GM23338 (cell line): ENCODE measurements around the gene LSM12. TPM values are rescaled to one million over a fixed set of nuclear protein-coding genes. Genes with fewer than 3 reads are reported as not detected.

Experiments
- ATAC-seq: fragments of 200-7000 bp; cut with Tn5 transposase; 3 replicates; pipeline ENCODE4 v1.9.1; 2020
- DNase-seq: peaks from one replicate; pipeline ENCODE4 v3.0.0-alpha.2; 2015; ENCODE audit warnings: low spot score
- H2AFZ ChIP-seq: fragments of 200-600 bp; sonication (generic); 2 replicates; pipeline ENCODE4 v1.8.0; 2016; ENCODE audit warnings: antibody characterized with exemption, mild to moderate bottlenecking, moderate library complexity
- H3F3A ChIP-seq: fragments of 200-600 bp; sonication (generic); replicated peaks from 2 replicates; pipeline ENCODE4 v1.8.0; 2017; ENCODE audit warnings: antibody characterized with exemption, mixed run types, low read depth
- H3K27ac ChIP-seq: fragments of 200-600 bp; sonication (generic); 2 replicates; pipeline ENCODE4 v1.6.1; 2016; ENCODE audit warnings: low read depth
- H3K27me3 ChIP-seq: fragments of 200-600 bp; sonication (generic); 2 replicates; pipeline ENCODE4 v1.8.0; 2016; ENCODE audit warnings: mild to moderate bottlenecking, mixed run types, moderate library complexity; ENCODE audit not compliant: insufficient read depth
- H3K36me3 ChIP-seq: fragments of 200-600 bp; sonication (generic); 2 replicates; pipeline ENCODE4 v1.8.0; 2016; ENCODE audit warnings: mild to moderate bottlenecking; ENCODE audit not compliant: insufficient read depth
- H3K4me1 ChIP-seq: fragments of 200-600 bp; sonication (generic); 2 replicates; pipeline ENCODE4 v1.8.0; 2016; ENCODE audit warnings: mild to moderate bottlenecking, moderate library complexity; ENCODE audit not compliant: insufficient read depth
- H3K4me2 ChIP-seq: fragments of 200-600 bp; sonication (generic); 2 replicates; pipeline ENCODE4 v1.7.1; 2017; ENCODE audit warnings: mixed run types
- H3K4me3 ChIP-seq: fragments of 200-600 bp; sonication (generic); 2 replicates; pipeline ENCODE4 v1.6.1; 2016; ENCODE audit warnings: mixed run types
- H3K79me2 ChIP-seq: fragments of 200-600 bp; sonication (generic); replicated peaks from 2 replicates; pipeline ENCODE4 v1.8.0; 2017; ENCODE audit warnings: mild to moderate bottlenecking; ENCODE audit not compliant: insufficient read depth
- H3K9me2 ChIP-seq: fragments of 200-600 bp; sonication (generic); 2 replicates; pipeline ENCODE4 v1.8.0; 2017; ENCODE audit not compliant: insufficient read depth
- H4K20me1 ChIP-seq: fragments of 200-600 bp; sonication (generic); replicated peaks from 2 replicates; pipeline ENCODE4 v1.8.0; 2017; ENCODE audit warnings: mild to moderate bottlenecking; ENCODE audit not compliant: insufficient read depth
- H3K27ac Mint-ChIP-seq: 2 replicates; pipeline ENCODE4 v1.8.0; 2020; ENCODE audit warnings: inconsistent platforms, mild to moderate bottlenecking, moderate library complexity, mixed read lengths
- H3K27me3 Mint-ChIP-seq: 3 replicates; pipeline ENCODE4 v1.8.0; 2022; ENCODE audit warnings: low read depth, mild to moderate bottlenecking, moderate library complexity, mixed read lengths, inconsistent platforms; ENCODE audit not compliant: insufficient read depth, poor library complexity
- H3K36me3 Mint-ChIP-seq: 3 replicates; pipeline ENCODE4 v1.8.0; 2021; ENCODE audit warnings: low read depth, mild to moderate bottlenecking, inconsistent platforms, moderate library complexity, mixed read lengths
- H3K4me1 Mint-ChIP-seq: 3 replicates; pipeline ENCODE4 v1.8.0; 2020; ENCODE audit warnings: mild to moderate bottlenecking, inconsistent platforms, mixed read lengths
- H3K4me3 Mint-ChIP-seq: 3 replicates; pipeline ENCODE4 v1.8.0; 2021; ENCODE audit warnings: moderate library complexity, mild to moderate bottlenecking, inconsistent platforms, mixed read lengths
- H3K9me3 Mint-ChIP-seq: 3 replicates; pipeline ENCODE4 v1.8.0; 2020; ENCODE audit warnings: moderate library complexity, mild to moderate bottlenecking, inconsistent platforms, mixed read lengths
- CREB1 ChIP-seq: fragments of 250-450 bp; sonication (Bioruptor Pico); IDR thresholded peaks from 2 replicates; pipeline ENCODE4 v1.5.0; 2020; ENCODE audit warnings: low read depth, mild to moderate bottlenecking, moderate library complexity
- ETS1 ChIP-seq: IDR thresholded peaks from 2 replicates; pipeline ENCODE4 v1.6.1; 2016; ENCODE audit warnings: antibody characterized with exemption
- EZH2 ChIP-seq: fragments of 200-600 bp; sonication (generic); IDR thresholded peaks from one replicate; pipeline ENCODE4 v1.8.0; 2017; ENCODE audit warnings: antibody characterized with exemption, mild to moderate bottlenecking, low read depth; ENCODE audit not compliant: unreplicated experiment
- EZH2phosphoT487 ChIP-seq: fragments of 200-600 bp; sonication (generic); IDR thresholded peaks from one replicate; pipeline ENCODE4 v1.8.1; 2018; ENCODE audit warnings: antibody characterized with exemption; ENCODE audit not compliant: unreplicated experiment
- JUNB ChIP-seq: IDR thresholded peaks from one replicate; pipeline ENCODE4 v1.6.1; 2016; ENCODE audit warnings: antibody characterized with exemption; ENCODE audit not compliant: unreplicated experiment
- POLR2AphosphoS5 ChIP-seq: IDR thresholded peaks from 2 replicates; pipeline ENCODE4 v1.6.1; 2016; ENCODE audit warnings: antibody characterized with exemption, low read depth
- REST ChIP-seq: IDR thresholded peaks from one replicate; pipeline ENCODE4 v1.6.1; 2018; ENCODE audit warnings: antibody characterized with exemption; ENCODE audit not compliant: unreplicated experiment
- STAT1 ChIP-seq: IDR thresholded peaks from one replicate; pipeline ENCODE4 v1.6.1; 2016; ENCODE audit warnings: antibody characterized with exemption; ENCODE audit not compliant: unreplicated experiment
- ZNF331 ChIP-seq: fragments of 250-450 bp; sonication (Bioruptor Pico); IDR thresholded peaks from 2 replicates; pipeline ENCODE4 v1.5.0; 2020; ENCODE audit warnings: low read depth, mild to moderate bottlenecking, moderate library complexity
- ZNF462 ChIP-seq: fragments of 250-450 bp; sonication (Bioruptor Pico); IDR thresholded peaks from 2 replicates; pipeline ENCODE4 v1.5.0; 2020; ENCODE audit warnings: mild to moderate bottlenecking, moderate library complexity
- polyA plus RNA-seq: library from polyadenylated mRNA; unstranded; fragments of >200 nt; fragmentation: Nextera tagmentation; extraction: Ambion mirVana; gene quantifications from 2 replicates; pipeline ENCODE4 v1.2.1, GENCODE V29; 2016
- total RNA-seq: library from RNA; depleted of rRNA; stranded (reverse); fragments of >200 nt; shearing (Covaris generic); gene quantifications from 2 replicates; pipeline ENCODE4 v1.2.3, GENCODE V29; 2014

The LSM12 gene
- total and polyA plus RNA-seq, 2 experiments from 2014 or later, result 72.7 to 241 TPM

GRCh38 chr17:44092051-44092450 lies 25.6 kb upstream of the LSM12 start (continued):
- no peak for TF ChIP-seq REST
- TF ChIP-seq JUNB, result no peak
- TF ChIP-seq POLR2AphosphoS5, result no peak
- TF ChIP-seq ETS1, result no peak
- TF ChIP-seq ZNF331, result no peak

GRCh38 chr17:44091200-44091997 lies 24.9 kb upstream of the LSM12 start:
- Histone ChIP-seq H3K79me2 (peaks cover 11% of the 10 kb centered on the region; the same call in 1 of the 2 replicates), H3F3A (peaks cover 12% of the 10 kb centered on the region; the same call in 1 of the 2 replicates), H3K9me2 (no peaks in the 10 kb centered on the region), H3K4me3 (no peak overlapping the region), H3K27me3 (no peaks in the 10 kb centered on the region), H3K27ac (no peak overlapping the region), H2AFZ (no peak overlapping the region), H3K36me3 (no peaks in the 10 kb centered on the region; the same call in 1 of the 2 replicates), H3K4me2 (no peak overlapping the region), H4K20me1 (no peaks in the 10 kb centered on the region), H3K4me1 (peaks cover 33% of the 10 kb centered on the region)
- peaks cover 39% of the 10 kb centered on the region for H3K4me1 Mint-ChIP-seq
- no peak overlapping the region for H3K4me3 Mint-ChIP-seq
- H3K27me3 Mint-ChIP-seq, result peaks cover 19% of the 10 kb centered on the region
- DNase-seq, result no peak
- no peak for ATAC-seq
- H3K27ac Mint-ChIP-seq, result no peak overlapping the region
- H3K36me3 Mint-ChIP-seq, result peaks cover 20% of the 10 kb centered on the region
- no peaks in the 10 kb centered on the region; the same call in 2 of the 3 replicates for H3K9me3 Mint-ChIP-seq
- TF ChIP-seq STAT1 (no peak), EZH2 (no peak), REST (no peak), CREB1 (CRISPR knock-in tag) (no peak), EZH2phosphoT487 (no peak), ZNF462 (CRISPR knock-in tag) (no peak)
